Endothelial cell of umbilical vein (primary cell): ENCODE data around the gene TBX21. TPM values are rescaled to one million over a fixed set of nuclear protein-coding genes. Genes with fewer than 3 reads are reported as not detected.

Experiments
- BruUV-seq: library from RNA; stranded (reverse); fragments of 400-500 nt; replicated peaks from 2 replicates; lab custom pipeline; 2021; lab: Mats Ljungman, UMichigan
- CTCF ChIA-PET: fragments of 300-600, 350-600 bp; sonication (Branson Sonifier 250); formaldehyde crosslinking; loops from one replicate; lab custom pipeline; 2021; ENCODE audit warnings: antibody characterized with exemption, inconsistent platforms; lab: Charles Lee
- POLR2A ChIA-PET: fragments of 300-600, 350-600 bp; sonication (Branson Sonifier 250); formaldehyde crosslinking; loops from one replicate; lab custom pipeline; 2021; ENCODE audit warnings: antibody characterized with exemption, inconsistent platforms; lab: Charles Lee
- DNase-seq: peaks from one replicate; pipeline ENCODE4 v3.0.0-alpha.2; 2011; ENCODE audit warnings: low read depth, low spot score
- FAIRE-seq: peaks from 2 replicates; lab custom pipeline; 2011; peaks lifted over from hg19 to GRCh38; lab: Jason Lieb, UNC
- H2AFZ ChIP-seq: 2 replicates; pipeline ENCODE4 v1.6.0; 2012; ENCODE audit warnings: low read depth, low read length, control low read depth, inconsistent platforms
- H3K27ac ChIP-seq: 2 replicates; pipeline ENCODE4 v1.5.1; 2011; ENCODE audit warnings: low read depth, mild to moderate bottlenecking, control low read depth, low read length, moderate library complexity; ENCODE audit not compliant: insufficient read depth
- H3K27me3 ChIP-seq, 2 experiments: 2 replicates each; pipeline versions ENCODE4 v1.6.0 to v1.6.1; 2011; ENCODE audit warnings: low read length in 2 of 2, mixed read lengths in 1 of 2; ENCODE audit not compliant: control insufficient read depth in 2 of 2, insufficient read depth in 2 of 2
- H3K36me3 ChIP-seq, 2 experiments: 2 replicates in 1 of 2; 3 replicates in 1 of 2; pipeline ENCODE4 v1.5.1; 2011; ENCODE audit warnings: low read length in 2 of 2, mild to moderate bottlenecking in 1 of 2, moderate library complexity in 1 of 2; ENCODE audit not compliant: control insufficient read depth in 2 of 2, insufficient read depth in 2 of 2; ENCODE audit errors: extremely low read depth in 1 of 2
- H3K4me1 ChIP-seq: 3 replicates; pipeline ENCODE4 v1.5.1; 2011; ENCODE audit warnings: mild to moderate bottlenecking, low read length; ENCODE audit not compliant: control insufficient read depth, insufficient read depth; ENCODE audit errors: extremely low read depth
- H3K4me2 ChIP-seq: 2 replicates; pipeline ENCODE4 v1.6.1; 2011; ENCODE audit warnings: low read length, control low read depth, mixed read lengths; ENCODE audit not compliant: insufficient read depth
- H3K4me3 ChIP-seq, 3 experiments: fragments of 200-600 bp in 1 of 3; sonication (generic), shearing (Covaris generic) in 1 of 3; replicated peaks in 1 of 3; 2 replicates each; pipeline ENCODE4 v1.5.1; 2011 to 2016; ENCODE audit warnings: control low read depth in 3 of 3, low read length in 3 of 3, mild to moderate bottlenecking in 2 of 3, inconsistent platforms in 1 of 3, low read depth in 1 of 3, moderate library complexity in 1 of 3; ENCODE audit not compliant: insufficient read depth in 1 of 3
- H3K79me2 ChIP-seq: 2 replicates; pipeline ENCODE4 v1.6.0; 2012; ENCODE audit warnings: low read length, inconsistent platforms; ENCODE audit not compliant: control insufficient read depth, insufficient read depth
- H3K9ac ChIP-seq: replicated peaks from 2 replicates; pipeline ENCODE3; 2011; ENCODE audit warnings: low read length, control low read depth; ENCODE audit not compliant: insufficient read depth; ENCODE audit errors: extremely low read depth
- H3K9me1 ChIP-seq: replicated peaks from 3 replicates; pipeline ENCODE4 v1.6.0; 2011; ENCODE audit warnings: mild to moderate bottlenecking, low read length; ENCODE audit not compliant: control insufficient read depth, insufficient read depth; ENCODE audit errors: extremely low read depth
- H3K9me3 ChIP-seq: replicated peaks from 2 replicates; pipeline ENCODE4 v1.5.1; 2012; ENCODE audit warnings: low read length, inconsistent platforms; ENCODE audit not compliant: control insufficient read depth, insufficient read depth
- H4K20me1 ChIP-seq: replicated peaks from 2 replicates; pipeline ENCODE3; 2011; ENCODE audit warnings: mild to moderate bottlenecking, low read length; ENCODE audit not compliant: control insufficient read depth, insufficient read depth; ENCODE audit errors: extremely low read depth
- CTCF ChIP-seq, 2 donors: IDR thresholded peaks; 1 replicate in 1 of 2; 2 replicates in 1 of 2; pipeline ENCODE4 v1.5.1; 2011; ENCODE audit warnings: low read length in 2 of 2, mild to moderate bottlenecking in 2 of 2, moderate library complexity in 2 of 2, control low read depth in 1 of 2, inconsistent platforms in 1 of 2, low read depth in 1 of 2; ENCODE audit not compliant: insufficient read depth in 1 of 2; ENCODE audit errors: extremely low read depth in 1 of 2
- EZH2 ChIP-seq: IDR thresholded peaks from 2 replicates; pipeline ENCODE4 v1.6.1; 2012; ENCODE audit warnings: borderline replicate concordance, low read depth, mild to moderate bottlenecking, moderate library complexity, low read length, inconsistent platforms; ENCODE audit not compliant: severe bottlenecking
- FOS ChIP-seq: IDR thresholded peaks from 2 replicates; pipeline ENCODE4 v1.6.1; 2011; ENCODE audit warnings: mild to moderate bottlenecking, low read length, moderate library complexity, borderline replicate concordance; ENCODE audit not compliant: insufficient read depth
- GATA2 ChIP-seq: IDR thresholded peaks from 2 replicates; pipeline ENCODE4 v1.7.0; 2011; ENCODE audit warnings: low read depth, mild to moderate bottlenecking, moderate library complexity, mixed read lengths, low read length; ENCODE audit not compliant: insufficient read length, insufficient read depth
- JUN ChIP-seq: IDR thresholded peaks from 2 replicates; pipeline ENCODE4 v1.6.1; 2011; ENCODE audit warnings: borderline replicate concordance, low read depth; ENCODE audit not compliant: insufficient read length, insufficient read depth
- MAX ChIP-seq: IDR thresholded peaks from 2 replicates; pipeline ENCODE4 v1.6.1; 2011; ENCODE audit not compliant: insufficient read depth, insufficient read length
- MYC ChIP-seq: IDR thresholded peaks from one replicate; pipeline ENCODE4 v1.6.1; 2011; ENCODE audit warnings: mild to moderate bottlenecking, low read depth, low read length
- POLR2A ChIP-seq: IDR thresholded peaks from 2 replicates; pipeline ENCODE4 v1.6.1; 2012; ENCODE audit warnings: low read depth, mild to moderate bottlenecking, control low read depth, low read length
- POLR2AphosphoS5 ChIP-seq: IDR thresholded peaks from 2 replicates; pipeline ENCODE4 v1.6.1; 2012; ENCODE audit warnings: low read depth, mild to moderate bottlenecking, control low read depth, low read length, moderate library complexity; ENCODE audit not compliant: insufficient read depth
- dilution Hi-C: fragments of 300-500 bp; cut with MboI; formaldehyde crosslinking; loops from one replicate; pipeline ENCODE4 v1.15.0; 2019; ENCODE audit warnings: low sequenced_read_pairs; ENCODE audit not compliant: extremely low pct_ligation_motif_present
- intact Hi-C: fragments of 100-400 bp; cut with micrococcal nuclease; formaldehyde crosslinking; loops from one replicate; pipeline ENCODE4 v1.10.0; 2022
- polyA plus RNA-seq, 4 experiments: library from polyadenylated mRNA; depleted of rRNA in 3 of 4; stranded (reverse) in 3 of 4; unstranded in 1 of 4; fragments of >200 nt; gene quantifications; 2 replicates each; pipeline versions ENCODE4 v1.2.1 to v1.2.3, GENCODE V29; 2011 to 2012; ENCODE audit warnings: missing spikeins in 1 of 4
- total RNA-seq: library from RNA; stranded (reverse); gene quantifications from 2 replicates; pipeline ENCODE4 v1.2.3, GENCODE V29; 2021

TBX21 gene
- total and polyA plus RNA-seq, 2 donors (not counting 3 experiments of a cell fraction or from before 2014, with no cell fraction given): not detected

GRCh38 chr17:47714773-47715396 lies 18.2 kb upstream of the TBX21 start:
- DNase-seq (no peak), FAIRE-seq (no peak)
- Histone ChIP-seq H3K9me1 (no peaks in the 10 kb centered on the region), H2AFZ (no peak overlapping the region), H3K27ac (no peak overlapping the region), H3K9ac (no peak overlapping the region), H3K79me2 (no peaks in the 10 kb centered on the region), H3K36me3 (peaks cover 0 to 11% of the 10 kb centered on the region in 2 experiments), H3K4me2 (no peak overlapping the region), H3K4me3 (no peak overlapping the region), H3K9me3 (no peaks in the 10 kb centered on the region), H4K20me1 (no peaks in the 10 kb centered on the region), H3K4me1 (no peaks in the 10 kb centered on the region), H3K27me3 (peaks cover 18% of the 10 kb centered on the region in 2 experiments)
- intact Hi-C loops (no loop called here), dilution Hi-C loops (no loop called here)
- ChIA-PET CTCF (no interaction called here), POLR2A (no interaction called here)
- no TSS peak for BruUV-seq
- no peak for TF ChIP-seq EZH2
- TF ChIP-seq POLR2A: no peak
- no peak for TF ChIP-seq JUN
- TF ChIP-seq MYC: no peak
- TF ChIP-seq POLR2AphosphoS5: no peak
- no peak for TF ChIP-seq FOS
- TF ChIP-seq CTCF (IDR thresholded peaks at IDR 0.05; ENCODE audit: extremely low read depth in 1 of 2, insufficient read depth in 1 of 2, low read depth in 1 of 2, low read length in 2 of 2): no peak
- no peak for TF ChIP-seq MAX
- TF ChIP-seq GATA2: no peak
